ENCODE data around the gene IL1RN. TPM values are rescaled to one million over a fixed set of nuclear protein-coding genes. Genes with fewer than 3 reads are reported as not detected.

Gene IL1RN
- total and polyA plus RNA-seq, 3 experiments from 2014 or later, result 1.2 to 2.3 TPM; not detected in 1

GRCh38 chr2:113180131-113180946 lies 52.9 kb downstream of the IL1RN start:
- Histone ChIP-seq H3K27ac (ENCODE audit: low read depth, low read length) (peak overlapping the region; percentile 21), H3K9me3 (ENCODE audit: low read length) (no peaks in the 10 kb centered on the region), H3K36me3 (ENCODE audit: insufficient read depth, low read length) (peaks cover 33% of the 10 kb centered on the region), H3K4me3 (ENCODE audit: low read length) (peak overlapping the region; percentile 14), H3K27me3 (ENCODE audit: insufficient read depth, low read length, poor library complexity, severe bottlenecking) (no peaks in the 10 kb centered on the region), H3K4me1 (ENCODE audit: insufficient read depth, low read length) (peaks cover 96% of the 10 kb centered on the region)
- CTCF ChIA-PET, result interaction anchor here (0.7 to 5.6 kb wide), 16 partner anchors 8 to 190 kb away, joined by 3 to 92 read pairs (median 4); no protein-coding TSS in a partner anchor
- H3K27ac Mint-ChIP-seq, result peak overlapping the region; percentile 80 to 97 (median 94)
- H3K36me3 Mint-ChIP-seq, result peaks cover 0 to 68% (median 11%) of the 10 kb centered on the region in 3 donors
- no peak for DNase-seq
- peak overlapping the region; percentile 51 to 95 (median 80) for H3K4me3 Mint-ChIP-seq
- POLR2A ChIA-PET, result interaction anchor here (1.0 to 2.1 kb wide), 2 partner anchors 23 to 42 kb away, joined by 7 to 10 read pairs; no protein-coding TSS in a partner anchor
- peaks cover 85 to 94% (median 91%) of the 10 kb centered on the region in 3 donors for H3K4me1 Mint-ChIP-seq
- H3K9me3 Mint-ChIP-seq, result no peaks in the 10 kb centered on the region
- peaks cover 0 to under 1% of the 10 kb centered on the region in 2 donors for H3K27me3 Mint-ChIP-seq

DNA sequence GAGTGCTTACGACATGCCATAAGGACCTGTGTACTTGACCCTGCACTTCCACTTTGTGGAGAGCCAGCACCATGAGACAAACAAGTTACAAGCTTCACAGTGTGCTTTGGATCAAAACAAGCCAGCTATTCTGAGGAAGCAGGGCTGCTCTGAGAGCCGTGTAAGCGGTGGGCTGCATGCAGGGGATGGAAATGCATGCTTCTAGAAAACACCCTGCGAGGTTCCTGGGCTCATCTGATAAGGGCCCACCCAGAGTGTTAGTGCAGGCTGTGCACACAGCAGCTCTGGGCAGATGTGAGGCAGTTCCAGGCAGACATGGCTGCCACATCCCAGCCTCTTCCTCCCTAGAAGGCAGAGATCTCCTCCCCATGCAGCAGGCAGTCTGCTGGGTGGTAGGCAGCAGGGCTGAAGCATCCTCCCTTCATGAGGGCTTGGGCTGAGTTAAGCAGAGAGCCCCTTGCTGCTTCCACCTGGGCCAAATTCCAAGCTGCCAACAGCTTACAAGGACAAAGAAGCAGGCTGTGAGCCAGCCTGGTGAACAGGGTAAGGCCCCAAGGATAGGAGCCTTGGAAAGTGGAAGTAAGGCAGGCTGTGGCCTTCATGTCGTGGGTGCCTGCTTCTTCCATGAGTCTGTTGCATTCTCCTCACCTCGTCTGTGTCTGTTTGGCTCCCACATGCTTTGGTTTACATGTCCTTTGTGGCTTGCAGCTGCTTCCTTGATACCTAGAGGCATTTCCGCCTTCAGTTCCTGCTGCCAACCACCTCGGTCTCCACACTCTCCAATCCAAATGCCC lies 54.1 kb downstream of the IL1RN start:
- H3K27ac ChIP-seq (ENCODE audit: low read depth, low read length), result no peak overlapping the region
- Mint-ChIP-seq H3K4me1 (peaks cover 87 to 97% (median 97%) of the 10 kb centered on the region in 3 donors), H3K27ac (peak overlapping the region; percentile 74 to 94 (median 93)), H3K9me3 (no peaks in the 10 kb centered on the region), H3K27me3 (no peaks in the 10 kb centered on the region), H3K36me3 (peaks cover 0 to 76% (median 13%) of the 10 kb centered on the region in 3 donors), H3K4me3 (peak overlapping the region; percentile 4 to 95 (median 80))
- ChIA-PET CTCF (interaction anchor here (1.0 to 5.6 kb wide), 13 partner anchors 9 to 189 kb away, joined by 3 to 92 read pairs (median 4); no protein-coding TSS in a partner anchor), POLR2A (interaction anchor here (2.1 kb wide), 1 partner anchor 43 kb away, joined by 10 read pairs; no protein-coding TSS in a partner anchor)
- peaks cover 98% of the 10 kb centered on the region for H3K4me1 ChIP-seq (ENCODE audit: insufficient read depth, low read length)
- no peaks in the 10 kb centered on the region for H3K27me3 ChIP-seq (ENCODE audit: insufficient read depth, low read length, poor library complexity, severe bottlenecking)
- DNase-seq, result peak in 1 of 5 donors; percentile 33
- H3K9me3 ChIP-seq (ENCODE audit: low read length), result no peaks in the 10 kb centered on the region
- H3K4me3 ChIP-seq (ENCODE audit: low read length), result peak overlapping the region; percentile 48
- H3K36me3 ChIP-seq (ENCODE audit: insufficient read depth, low read length), result peaks cover 41% of the 10 kb centered on the region

DNA sequence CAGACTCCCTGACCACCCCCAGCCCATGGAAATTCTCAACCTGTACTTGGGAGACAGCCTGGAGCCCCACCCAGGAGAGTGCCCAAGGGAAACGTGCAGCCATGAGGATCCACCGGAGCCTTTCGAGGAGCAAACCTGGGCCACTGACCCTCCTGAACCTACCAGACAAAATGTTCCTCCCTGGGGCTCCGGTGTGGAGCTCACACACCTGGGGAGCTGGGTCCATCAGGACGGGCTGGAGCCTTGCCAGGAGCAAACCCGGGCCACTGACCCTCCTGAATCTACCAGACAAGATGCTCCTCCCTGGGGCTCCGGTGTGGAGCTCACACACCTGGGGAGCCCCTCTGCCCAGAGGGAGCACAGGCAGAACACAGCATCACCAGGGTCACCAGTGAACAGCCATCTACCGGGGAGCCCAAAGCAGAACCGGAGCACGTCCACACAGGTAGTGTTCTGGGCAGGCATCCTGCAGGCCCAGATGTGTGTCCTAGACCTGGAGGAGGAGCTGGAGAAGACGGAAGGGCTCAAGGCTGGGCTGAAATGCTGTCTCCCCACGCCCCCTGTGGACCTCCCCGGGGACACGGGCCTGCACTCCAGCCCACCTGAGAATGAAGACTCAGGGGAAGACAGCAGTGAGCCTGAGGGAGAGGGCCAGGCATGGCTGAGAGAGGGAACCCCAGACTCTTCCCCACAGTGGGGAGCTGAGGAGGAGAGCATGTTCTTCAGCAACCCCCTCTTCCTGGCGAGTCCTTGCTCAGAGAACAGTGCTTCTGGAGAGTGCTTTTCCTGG lies 55.3 kb downstream of the IL1RN start:
- ChIA-PET CTCF (interaction anchor here (1.2 to 5.6 kb wide), 3 partner anchors 18 to 46 kb away, joined by 3 to 92 read pairs (median 52); no protein-coding TSS in a partner anchor), POLR2A (no interaction called here)
- DNase-seq, result no peak
- peaks cover 38% of the 10 kb centered on the region for H3K36me3 ChIP-seq (ENCODE audit: insufficient read depth, low read length)
- H3K27me3 ChIP-seq (ENCODE audit: insufficient read depth, low read length, poor library complexity, severe bottlenecking), result no peaks in the 10 kb centered on the region
- Mint-ChIP-seq H3K4me3 (peak overlapping the region in 4 of 7 donors; percentile 8 to 95 (median 60)), H3K27ac (peak overlapping the region; percentile 21 to 94 (median 82)), H3K9me3 (no peaks in the 10 kb centered on the region), H3K4me1 (peaks cover 84 to 97% (median 94%) of the 10 kb centered on the region in 3 donors), H3K27me3 (no peaks in the 10 kb centered on the region), H3K36me3 (peaks cover 0 to 73% (median 10%) of the 10 kb centered on the region in 3 donors)
- H3K9me3 ChIP-seq (ENCODE audit: low read length), result no peaks in the 10 kb centered on the region
- H3K27ac ChIP-seq (ENCODE audit: low read depth, low read length), result no peak overlapping the region
- peaks cover 94% of the 10 kb centered on the region for H3K4me1 ChIP-seq (ENCODE audit: insufficient read depth, low read length)
- no peak overlapping the region for H3K4me3 ChIP-seq (ENCODE audit: low read length)

DNA sequence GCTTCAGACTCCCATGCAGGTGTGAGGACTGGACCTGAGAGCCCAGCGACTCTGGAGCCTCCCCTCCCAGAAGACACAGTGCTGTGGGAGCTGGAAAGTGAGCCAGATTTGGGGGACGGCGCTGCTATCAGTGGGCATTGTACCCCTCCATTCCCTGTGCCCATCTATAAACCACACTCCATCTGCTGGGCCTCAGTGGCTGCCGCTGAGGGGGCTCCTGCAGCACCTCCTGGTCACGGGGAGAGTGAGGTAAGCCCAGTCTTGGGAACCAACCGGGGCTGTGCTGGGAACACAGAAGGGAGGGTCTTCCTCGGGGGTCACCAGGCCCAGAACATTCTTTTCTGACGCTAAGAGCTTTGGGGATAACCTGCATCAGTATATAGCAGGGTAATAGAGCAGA lies 55.9 kb downstream of the IL1RN start:
- H3K9me3 ChIP-seq (ENCODE audit: low read length), result no peaks in the 10 kb centered on the region
- ChIA-PET CTCF (interaction anchor here (1.2 to 5.6 kb wide), 3 partner anchors 8 to 44 kb away, joined by 3 to 92 read pairs (median 6); no protein-coding TSS in a partner anchor), POLR2A (interaction anchor here (1.2 kb wide), 1 partner anchor 10 kb away, joined by 4 read pairs; no protein-coding TSS in a partner anchor)
- H3K27me3 ChIP-seq (ENCODE audit: insufficient read depth, low read length, poor library complexity, severe bottlenecking), result no peaks in the 10 kb centered on the region
- Mint-ChIP-seq H3K9me3 (no peaks in the 10 kb centered on the region), H3K4me1 (peaks cover 85 to 97% (median 94%) of the 10 kb centered on the region in 3 donors), H3K27me3 (no peaks in the 10 kb centered on the region), H3K27ac (peak overlapping the region; percentile 47 to 86 (median 79)), H3K36me3 (peaks cover 0 to 74% (median 10%) of the 10 kb centered on the region in 3 donors), H3K4me3 (peak overlapping the region in 3 of 7 donors; percentile 43 to 54 (median 47))
- no peak overlapping the region for H3K27ac ChIP-seq (ENCODE audit: low read depth, low read length)
- no peak overlapping the region for H3K4me3 ChIP-seq (ENCODE audit: low read length)
- no peak for DNase-seq
- peaks cover 40% of the 10 kb centered on the region for H3K36me3 ChIP-seq (ENCODE audit: insufficient read depth, low read length)
- peaks cover 90% of the 10 kb centered on the region for H3K4me1 ChIP-seq (ENCODE audit: insufficient read depth, low read length)

Other genes starting within 250 kb of the IL1RN start
- gene IL37, start 216.4 kb upstream of the IL1RN start, total RNA-seq, result not detected
- not detected for gene IL37, start 216.4 kb upstream of the IL1RN start, polyA plus RNA-seq
- not detected for gene IL36G, start 149.6 kb upstream of the IL1RN start, total RNA-seq
- not detected for gene IL36G, start 149.6 kb upstream of the IL1RN start, polyA plus RNA-seq
- not detected for gene IL36A, start 122.1 kb upstream of the IL1RN start, total RNA-seq
- not detected for gene IL36A, start 122.1 kb upstream of the IL1RN start, polyA plus RNA-seq
- gene IL36B, start 74.7 kb upstream of the IL1RN start, total RNA-seq, result not detected
- not detected for gene IL36B, start 74.7 kb upstream of the IL1RN start, polyA plus RNA-seq
- not detected for gene IL36RN, start 68.4 kb upstream of the IL1RN start, total RNA-seq
- not detected for gene IL36RN, start 68.4 kb upstream of the IL1RN start, polyA plus RNA-seq
- not detected for gene IL1F10, start 59.6 kb upstream of the IL1RN start, total RNA-seq
- gene IL1F10, start 59.6 kb upstream of the IL1RN start, polyA plus RNA-seq, result not detected
- gene PSD4, start 46.4 kb downstream of the IL1RN start, total RNA-seq, result 100 to 1,000 TPM; 192 to 193 TPM
- gene PSD4, start 46.4 kb downstream of the IL1RN start, polyA plus RNA-seq, result 42.1 TPM
- gene PAX8, start 151.3 kb downstream of the IL1RN start, total RNA-seq, result 1 to 10 TPM; 2.3 TPM
- gene PAX8, start 151.3 kb downstream of the IL1RN start, polyA plus RNA-seq, result 0.97 TPM